ENCODE results near the gene UPF3B. TPM values are rescaled to one million over a fixed set of nuclear protein-coding genes. Genes with fewer than 3 reads are reported as not detected.

UPF3B gene
- total and polyA plus RNA-seq, 9 of the 15 experiments (the other 6 are each of a cell fraction or from before 2014, with no cell fraction given): 17.6 to 57.0 (median 32.3) TPM

GRCh38 chrX:119870626-119871131, 17.9 kb upstream of the UPF3B start:
- H3K9ac ChIP-seq (ENCODE audit: insufficient read depth in 1 of 2, low read depth in 2 of 2, low read length in 2 of 2): peak overlapping the region; percentile 95 to 100
- no peaks in the 10 kb centered on the region for H3K9me3 ChIP-seq (replicated peaks; ENCODE audit: control insufficient read depth, insufficient read depth, low read depth, low read length)
- ATAC-seq (peak; percentile 65), DNase-seq (ENCODE audit: extremely low read depth in 1 of 4, low spot score in 3 of 4) (peak in 3 of 4 experiments; percentile 16 to 52 (median 27)), FAIRE-seq (no peak)
- ChIA-PET CTCF (ENCODE audit: low intra/inter-chr PET ratio) (no interaction called here), POLR2A (interaction anchor here (0.5 to 4.1 kb wide), 12 partner anchors 8 to 359 kb away, joined by 3 to 30 read pairs (median 5); partner anchors contain the start of genes RPL39, SEPTIN6 and UPF3B)
- peaks cover 64% of the 10 kb centered on the region for H3K79me2 ChIP-seq (ENCODE audit: control insufficient read depth, insufficient read depth, low read length)
- in situ Hi-C loops (cut with MboI) (loop anchor here (10.0 kb wide), 1 partner anchor 356 kb away; no protein-coding TSS in a partner anchor), intact Hi-C loops (cut with micrococcal nuclease) (loop anchor here (2.0 kb wide), 1 partner anchor 18 kb away; the partner anchor contains the start of gene UPF3B)
- H3K4me2 ChIP-seq (ENCODE audit: insufficient read depth, low read length): peak overlapping the region; percentile 97
- 0% methylated on average over 17 of the region's 25 CpGs for WGBS (ENCODE audit: insufficient coverage, low coverage, missing lambda C conversion rate)
- peaks cover 26% of the 10 kb centered on the region; the same call in 2 of the 3 replicates for H3K36me3 ChIP-seq (ENCODE audit: control insufficient read depth, insufficient read depth, low read length)
- no peaks in the 10 kb centered on the region for H3K27me3 ChIP-seq (ENCODE audit: control insufficient read depth in 2 of 2, insufficient read depth in 2 of 2, low read length in 2 of 2)
- H3K27ac ChIP-seq (ENCODE audit: extremely low read depth, low read depth, low read length): peak overlapping the region; percentile 99
- no peaks in the 10 kb centered on the region; the same call in 1 of the 2 replicates for H4K20me1 ChIP-seq (replicated peaks; ENCODE audit: control insufficient read depth, insufficient read depth, low read length)
- BruUV-seq (replicated peaks): no TSS peak
- peaks cover 0 to 6% of the 10 kb centered on the region in 2 experiments; a peak in 2 of 5 replicates for H3K4me1 ChIP-seq (replicated peaks in 1 of 2; ENCODE audit: control insufficient read depth in 2 of 2, insufficient read depth in 2 of 2, low read length in 2 of 2)
- H2AFZ ChIP-seq (ENCODE audit: low read depth, low read length): peak overlapping the region; percentile 89
- peak overlapping the region; percentile 94 for H3K4me3 ChIP-seq
- no peaks in the 10 kb centered on the region for H3K9me1 ChIP-seq (ENCODE audit: control insufficient read depth, insufficient read depth, low read length)
- TF ChIP-seq, protein P1, sequence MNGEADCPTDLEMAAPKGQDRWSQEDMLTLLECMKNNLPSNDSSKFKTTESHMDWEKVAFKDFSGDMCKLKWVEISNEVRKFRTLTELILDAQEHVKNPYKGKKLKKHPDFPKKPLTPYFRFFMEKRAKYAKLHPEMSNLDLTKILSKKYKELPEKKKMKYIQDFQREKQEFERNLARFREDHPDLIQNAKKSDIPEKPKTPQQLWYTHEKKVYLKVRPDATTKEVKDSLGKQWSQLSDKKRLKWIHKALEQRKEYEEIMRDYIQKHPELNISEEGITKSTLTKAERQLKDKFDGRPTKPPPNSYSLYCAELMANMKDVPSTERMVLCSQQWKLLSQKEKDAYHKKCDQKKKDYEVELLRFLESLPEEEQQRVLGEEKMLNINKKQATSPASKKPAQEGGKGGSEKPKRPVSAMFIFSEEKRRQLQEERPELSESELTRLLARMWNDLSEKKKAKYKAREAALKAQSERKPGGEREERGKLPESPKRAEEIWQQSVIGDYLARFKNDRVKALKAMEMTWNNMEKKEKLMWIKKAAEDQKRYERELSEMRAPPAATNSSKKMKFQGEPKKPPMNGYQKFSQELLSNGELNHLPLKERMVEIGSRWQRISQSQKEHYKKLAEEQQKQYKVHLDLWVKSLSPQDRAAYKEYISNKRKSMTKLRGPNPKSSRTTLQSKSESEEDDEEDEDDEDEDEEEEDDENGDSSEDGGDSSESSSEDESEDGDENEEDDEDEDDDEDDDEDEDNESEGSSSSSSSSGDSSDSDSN (IDR thresholded peaks at IDR 0.05; ENCODE audit: borderline replicate concordance in 1 of 2, low read depth in 2 of 2, low read length in 2 of 2): 0 out of 4 replicates have a peak, but pooled peaks of 1 of the 2 experiments have one; percentile 32
- 0 out of 2 replicates have a peak, but pooled peaks have one; percentile 35 for TF ChIP-seq FOXP1 (CRISPR knock-in tag; IDR thresholded peaks at IDR 0.05)
- no peak for TF ChIP-seq CBX1 (IDR thresholded peaks at IDR 0.05; ENCODE audit: low read depth)
- TF ChIP-seq ZNF41 (CRISPR knock-in tag; conservative IDR thresholded peaks at IDR 0.05): no peak
- TF ChIP-seq, protein P2, sequence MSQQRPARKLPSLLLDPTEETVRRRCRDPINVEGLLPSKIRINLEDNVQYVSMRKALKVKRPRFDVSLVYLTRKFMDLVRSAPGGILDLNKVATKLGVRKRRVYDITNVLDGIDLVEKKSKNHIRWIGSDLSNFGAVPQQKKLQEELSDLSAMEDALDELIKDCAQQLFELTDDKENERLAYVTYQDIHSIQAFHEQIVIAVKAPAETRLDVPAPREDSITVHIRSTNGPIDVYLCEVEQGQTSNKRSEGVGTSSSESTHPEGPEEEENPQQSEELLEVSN (IDR thresholded peaks at IDR 0.05; ENCODE audit: borderline replicate concordance in 1 of 2, extremely low read depth in 1 of 2, insufficient read depth in 1 of 2, insufficient read length in 1 of 2, low read depth in 1 of 2, low read length in 1 of 2, poor library complexity in 1 of 2, severe bottlenecking in 1 of 2): peak in 1 of 2 experiments; percentile 13
- TF ChIP-seq YY1 (IDR thresholded peaks at IDR 0.05; ENCODE audit: borderline replicate concordance in 1 of 3, control insufficient read depth in 1 of 3, extremely low read depth in 1 of 3, insufficient read depth in 3 of 3, insufficient read length in 1 of 3, insufficient replicate concordance in 2 of 3, low read depth in 1 of 3, low read length in 2 of 3): peak in 2 of 3 experiments; percentile 27 to 74
- peak; percentile 12 for TF ChIP-seq CHD1 (IDR thresholded peaks at IDR 0.05; ENCODE audit: low read length)
- TF ChIP-seq ARID4B (CRISPR knock-in tag; IDR thresholded peaks at IDR 0.05): peak; percentile 64
